K562 (cell line): ENCODE data around the gene SERPINA7. TPM values are rescaled to one million over a fixed set of nuclear protein-coding genes. Genes with fewer than 3 reads are reported as not detected.

Experiments
- MGA ChIP-seq: fragments of 450-650 bp; IDR thresholded peaks from 2 replicates; pipeline ENCODE4 v1.6.1; 2016; ENCODE audit warnings: mild to moderate bottlenecking, moderate library complexity
- ZBTB17 ChIP-seq: fragments of 450-650 bp; formaldehyde crosslinking; IDR thresholded peaks from 2 replicates; pipeline ENCODE4 v1.4.0; 2020; ENCODE audit warnings: mild to moderate bottlenecking
- polyA plus RNA-seq, 8 experiments: library from polyadenylated mRNA; depleted of rRNA in 4 of 8; stranded (reverse) in 5 of 8; unstranded in 3 of 8; fragments of >200 nt; fragmentation: Nextera tagmentation in 2 of 8; fragmentation: Illumina TruSeq in 1 of 8; extraction: Ambion mirVana in 2 of 8; extraction: Trizol in 1 of 8; gene quantifications; 2 replicates each; pipeline versions ENCODE4 v1.2.1 to v1.2.3, GENCODE V29; 2011 to 2014; ENCODE audit warnings: inconsistent platforms in 1 of 8, missing spikeins in 1 of 8
- total RNA-seq, 7 experiments: library from RNA; depleted of rRNA in 6 of 7; stranded (reverse); fragments of >200 nt in 6 of 7; fragmentation: Illumina TruSeq in 2 of 7; extraction: Trizol in 2 of 7; gene quantifications; 2 replicates each; pipeline versions ENCODE4 v1.2.1 to v1.2.3, GENCODE V29; 2011 to 2021; ENCODE audit warnings: low replicate concordance in 1 of 7

SERPINA7 gene
- total and polyA plus RNA-seq, 9 of the 15 experiments (the other 6 are each of a cell fraction or from before 2014, with no cell fraction given): not detected

- no peak for TF ChIP-seq ZBTB17 (CRISPR knock-in tag)
- TF ChIP-seq MGA: no peak
Measured at GRCh38 chrX:106009145-106009544, 29.4 kb downstream of the SERPINA7 start (continued).
